K562 (cell line): Measurements from ENCODE around the gene FAM98C. TPM values are rescaled to one million over a fixed set of nuclear protein-coding genes. Genes with fewer than 3 reads are reported as not detected.

Source experiments
- CHD7 ChIP-seq: fragments of 200-600 bp; sonication (generic); IDR thresholded peaks from one replicate; pipeline ENCODE4 v1.6.1; 2012; ENCODE audit warnings: mild to moderate bottlenecking, low read depth, low read length, inconsistent platforms
- NFIC ChIP-seq: fragments of 450-650 bp; IDR thresholded peaks from 2 replicates; pipeline ENCODE4 v1.6.1; 2017; ENCODE audit warnings: mild to moderate bottlenecking, inconsistent platforms
- PTBP1 ChIP-seq: fragments of 200-400 bp; formaldehyde crosslinking; IDR thresholded peaks from 2 replicates; pipeline ENCODE4 v1.6.1; 2017; ENCODE audit warnings: low read depth, low read length
- ZNF408 ChIP-seq: fragments of 250-450 bp; sonication (Bioruptor Pico); IDR thresholded peaks from 2 replicates; pipeline ENCODE4 v1.4.0; 2020; ENCODE audit warnings: low read depth, mild to moderate bottlenecking, moderate library complexity
- polyA plus RNA-seq, 8 experiments: library from polyadenylated mRNA; depleted of rRNA in 4 of 8; stranded (reverse) in 5 of 8; unstranded in 3 of 8; fragments of >200 nt; fragmentation: Nextera tagmentation in 2 of 8; fragmentation: Illumina TruSeq in 1 of 8; extraction: Ambion mirVana in 2 of 8; extraction: Trizol in 1 of 8; gene quantifications; 2 replicates each; pipeline versions ENCODE4 v1.2.1 to v1.2.3, GENCODE V29; 2011 to 2014; ENCODE audit warnings: inconsistent platforms in 1 of 8, missing spikeins in 1 of 8
- total RNA-seq, 7 experiments: library from RNA; depleted of rRNA in 6 of 7; stranded (reverse); fragments of >200 nt in 6 of 7; fragmentation: Illumina TruSeq in 2 of 7; extraction: Trizol in 2 of 7; gene quantifications; 2 replicates each; pipeline versions ENCODE4 v1.2.1 to v1.2.3, GENCODE V29; 2011 to 2021; ENCODE audit warnings: low replicate concordance in 1 of 7
- TF ChIP-seq, protein P1 (sequence below): fragments of 250-450 bp; sonication (Bioruptor Pico); IDR thresholded peaks from 2 replicates; pipeline ENCODE4 v1.5.0; 2021; ENCODE audit warnings: mild to moderate bottlenecking, moderate library complexity
- TF ChIP-seq, protein P2 (sequence below): conservative IDR thresholded peaks from 2 replicates; pipeline ENCODE4 v1.6.1; 2011; ENCODE audit warnings: low read depth, mild to moderate bottlenecking, low read length; ENCODE audit not compliant: control insufficient read depth
- TF ChIP-seq, protein P3 (sequence below): fragments of 200-800 bp; sonication (Bioruptor generic); IDR thresholded peaks from 2 replicates; pipeline ENCODE4 v1.6.1; 2017; ENCODE audit warnings: missing genetic modification characterization, missing compliant biosample characterization

The FAM98C gene
- total and polyA plus RNA-seq, 9 of the 15 experiments (the other 6 are each of a cell fraction or from before 2014, with no cell fraction given), result 1.7 to 43.8 (median 13.7) TPM

DNA sequence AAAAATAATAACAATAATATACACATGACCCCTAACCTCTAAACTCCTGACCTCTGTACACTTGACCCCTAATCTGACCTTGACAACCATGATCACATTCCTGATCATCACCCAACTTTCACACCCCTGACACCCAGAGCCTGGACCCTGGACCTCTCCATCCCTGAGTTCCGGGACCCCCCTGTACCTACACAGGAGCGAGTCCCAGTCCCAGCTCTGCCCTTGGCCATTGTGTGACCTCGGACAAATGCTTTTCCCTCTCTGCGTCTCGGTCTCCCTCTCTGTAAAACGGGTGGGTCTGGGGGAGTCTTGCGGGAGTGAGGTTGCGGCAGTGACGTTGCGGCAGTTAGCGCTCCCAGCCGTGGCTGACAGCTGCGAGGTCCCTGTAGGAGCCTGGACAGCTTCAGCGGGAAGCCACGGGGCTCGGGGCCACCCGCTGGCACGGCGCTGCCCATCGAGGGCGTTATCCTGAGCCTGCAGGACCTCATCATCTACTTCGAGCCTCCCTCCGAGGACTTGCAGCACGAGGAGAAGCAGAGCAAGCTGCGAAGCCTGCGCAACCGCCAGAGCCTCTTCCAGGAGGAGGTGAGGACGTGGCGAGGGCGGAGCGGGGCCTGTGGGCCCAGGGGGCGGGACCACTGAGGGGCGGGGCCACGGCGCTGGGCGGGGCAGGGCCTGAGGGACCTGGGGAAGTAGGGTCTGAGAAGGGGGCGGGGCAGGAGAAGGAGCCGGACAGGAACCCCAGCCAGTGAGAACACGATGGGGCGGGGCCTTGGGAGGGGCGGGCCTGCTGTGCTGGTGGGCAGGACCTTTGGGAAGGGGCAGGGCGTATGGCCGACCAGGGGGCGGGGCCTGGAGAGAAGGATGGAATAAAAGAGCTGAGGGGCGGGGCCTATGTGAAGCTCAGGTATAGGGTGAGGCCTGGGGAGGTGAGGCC is 49.8 kb downstream of the FAM98C start (continued):
- no peak for TF ChIP-seq CHD7
- TF ChIP-seq, protein P1, sequence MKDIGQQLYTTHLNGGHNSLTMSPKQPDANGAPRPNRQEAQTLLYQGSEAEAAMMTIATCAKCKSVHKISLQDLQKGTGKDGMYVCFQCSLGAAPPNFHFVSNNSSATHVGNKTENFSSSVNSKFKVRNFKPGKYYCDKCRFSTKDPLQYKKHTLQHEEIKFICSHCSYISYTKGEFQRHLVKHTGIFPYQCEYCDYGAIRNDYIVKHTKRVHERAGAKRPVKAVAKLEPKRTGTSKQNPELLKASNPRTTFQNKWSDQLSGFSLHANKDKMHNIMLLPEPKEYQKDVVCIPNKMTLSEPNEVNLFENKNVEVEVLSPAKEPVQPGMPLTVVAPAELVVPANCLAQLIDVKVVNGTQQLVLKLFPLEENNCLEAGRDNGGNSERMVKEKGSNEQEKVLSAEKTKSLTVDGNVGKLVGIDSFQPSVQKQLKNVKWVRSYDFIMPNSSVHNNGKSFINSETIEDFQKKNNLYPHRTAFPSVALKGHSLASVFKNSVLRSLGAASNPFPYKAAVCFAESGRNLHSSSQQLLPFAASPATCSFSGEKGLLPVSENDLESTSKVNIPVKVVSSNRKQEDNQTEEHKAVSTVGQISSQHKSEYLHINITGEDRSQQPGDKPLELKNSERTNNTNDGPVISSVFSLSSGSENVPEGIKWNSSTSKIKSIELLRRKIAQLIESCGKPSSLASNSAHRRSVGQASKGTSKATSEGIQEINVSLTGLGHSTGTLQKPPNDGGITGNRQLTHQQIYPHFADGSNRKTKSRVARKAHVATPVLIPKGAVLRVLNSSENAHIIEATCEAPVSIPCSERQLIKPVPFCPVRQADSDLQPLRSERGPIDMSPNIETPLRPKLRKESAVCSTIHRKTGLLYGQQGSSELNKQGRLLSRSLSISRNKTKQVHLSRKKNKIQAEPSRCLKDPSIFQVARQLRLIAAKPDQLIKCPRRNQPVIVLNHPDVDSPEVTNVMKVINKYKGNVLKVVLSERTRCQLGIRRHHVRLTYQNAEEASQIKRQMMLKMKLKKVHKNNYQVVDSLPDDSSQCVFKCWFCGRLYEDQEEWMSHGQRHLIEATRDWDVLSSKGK (CRISPR knock-in tag), result no peak
- no peak for TF ChIP-seq PTBP1
- TF ChIP-seq, protein P2, sequence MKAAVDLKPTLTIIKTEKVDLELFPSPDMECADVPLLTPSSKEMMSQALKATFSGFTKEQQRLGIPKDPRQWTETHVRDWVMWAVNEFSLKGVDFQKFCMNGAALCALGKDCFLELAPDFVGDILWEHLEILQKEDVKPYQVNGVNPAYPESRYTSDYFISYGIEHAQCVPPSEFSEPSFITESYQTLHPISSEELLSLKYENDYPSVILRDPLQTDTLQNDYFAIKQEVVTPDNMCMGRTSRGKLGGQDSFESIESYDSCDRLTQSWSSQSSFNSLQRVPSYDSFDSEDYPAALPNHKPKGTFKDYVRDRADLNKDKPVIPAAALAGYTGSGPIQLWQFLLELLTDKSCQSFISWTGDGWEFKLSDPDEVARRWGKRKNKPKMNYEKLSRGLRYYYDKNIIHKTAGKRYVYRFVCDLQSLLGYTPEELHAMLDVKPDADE, result no peak
- TF ChIP-seq, protein P3, sequence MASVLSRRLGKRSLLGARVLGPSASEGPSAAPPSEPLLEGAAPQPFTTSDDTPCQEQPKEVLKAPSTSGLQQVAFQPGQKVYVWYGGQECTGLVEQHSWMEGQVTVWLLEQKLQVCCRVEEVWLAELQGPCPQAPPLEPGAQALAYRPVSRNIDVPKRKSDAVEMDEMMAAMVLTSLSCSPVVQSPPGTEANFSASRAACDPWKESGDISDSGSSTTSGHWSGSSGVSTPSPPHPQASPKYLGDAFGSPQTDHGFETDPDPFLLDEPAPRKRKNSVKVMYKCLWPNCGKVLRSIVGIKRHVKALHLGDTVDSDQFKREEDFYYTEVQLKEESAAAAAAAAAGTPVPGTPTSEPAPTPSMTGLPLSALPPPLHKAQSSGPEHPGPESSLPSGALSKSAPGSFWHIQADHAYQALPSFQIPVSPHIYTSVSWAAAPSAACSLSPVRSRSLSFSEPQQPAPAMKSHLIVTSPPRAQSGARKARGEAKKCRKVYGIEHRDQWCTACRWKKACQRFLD, result peak; percentile 59; the same call in 1 of the 2 replicates
- no peak; the same call in 1 of the 2 replicates for TF ChIP-seq NFIC
- no peak for TF ChIP-seq ZNF408 (CRISPR knock-in tag)
